Breast epithelium (tissue), 3 donors: ENCODE data around the gene ROBO3.

Source experiments
- POLR2A ChIP-seq: fragments of 450-650 bp; IDR thresholded peaks from one replicate; pipeline ENCODE4 v1.6.1; 2016; ENCODE audit warnings: antibody characterized with exemption, mild to moderate bottlenecking, moderate library complexity
- POLR2AphosphoS5 ChIP-seq, 3 donors: sonication (generic); formaldehyde crosslinking; IDR thresholded peaks; one replicate each; pipeline ENCODE4 v1.6.1; 2017; ENCODE audit warnings: antibody characterized with exemption in 3 of 3
- TF ChIP-seq, protein P1 (sequence below), 3 donors: fragments of 450-650 bp; IDR thresholded peaks; one replicate each; pipeline ENCODE4 v1.5.1; 2016 to 2017; ENCODE audit warnings: antibody characterized with exemption in 3 of 3, mild to moderate bottlenecking in 3 of 3, moderate library complexity in 3 of 3

DNA sequence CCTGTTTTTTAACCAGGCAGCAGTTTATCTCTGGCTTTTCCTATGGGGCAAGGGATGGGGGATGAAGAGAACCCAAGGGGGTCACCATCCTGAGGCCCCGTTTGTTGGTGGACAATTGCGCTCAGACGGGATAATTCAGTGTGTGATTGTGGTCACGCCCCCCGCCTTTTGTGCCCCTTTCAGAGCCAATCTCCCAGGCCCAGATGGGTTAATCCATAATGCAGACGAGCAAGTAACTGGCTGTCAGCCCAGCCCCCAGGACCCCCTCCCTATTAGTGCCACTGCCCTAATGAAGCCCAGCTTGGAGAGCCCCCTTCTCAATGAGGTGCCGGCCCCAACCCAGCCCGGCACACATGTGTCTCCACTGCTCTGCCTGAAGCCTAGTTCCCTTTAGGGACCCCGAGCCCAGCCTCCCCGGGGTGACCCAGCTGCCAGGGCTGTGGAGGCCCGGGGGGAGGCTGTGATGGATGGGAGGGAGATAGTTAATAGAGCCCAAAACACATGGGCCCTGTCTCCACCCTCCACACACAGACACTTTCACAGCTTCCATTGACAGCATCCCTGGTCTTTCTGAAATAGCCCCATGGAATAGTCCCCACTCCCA is 19.1 kb upstream of the ROBO3 start:
- TF ChIP-seq, protein P1, sequence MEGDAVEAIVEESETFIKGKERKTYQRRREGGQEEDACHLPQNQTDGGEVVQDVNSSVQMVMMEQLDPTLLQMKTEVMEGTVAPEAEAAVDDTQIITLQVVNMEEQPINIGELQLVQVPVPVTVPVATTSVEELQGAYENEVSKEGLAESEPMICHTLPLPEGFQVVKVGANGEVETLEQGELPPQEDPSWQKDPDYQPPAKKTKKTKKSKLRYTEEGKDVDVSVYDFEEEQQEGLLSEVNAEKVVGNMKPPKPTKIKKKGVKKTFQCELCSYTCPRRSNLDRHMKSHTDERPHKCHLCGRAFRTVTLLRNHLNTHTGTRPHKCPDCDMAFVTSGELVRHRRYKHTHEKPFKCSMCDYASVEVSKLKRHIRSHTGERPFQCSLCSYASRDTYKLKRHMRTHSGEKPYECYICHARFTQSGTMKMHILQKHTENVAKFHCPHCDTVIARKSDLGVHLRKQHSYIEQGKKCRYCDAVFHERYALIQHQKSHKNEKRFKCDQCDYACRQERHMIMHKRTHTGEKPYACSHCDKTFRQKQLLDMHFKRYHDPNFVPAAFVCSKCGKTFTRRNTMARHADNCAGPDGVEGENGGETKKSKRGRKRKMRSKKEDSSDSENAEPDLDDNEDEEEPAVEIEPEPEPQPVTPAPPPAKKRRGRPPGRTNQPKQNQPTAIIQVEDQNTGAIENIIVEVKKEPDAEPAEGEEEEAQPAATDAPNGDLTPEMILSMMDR (IDR thresholded peaks at IDR 0.05): no peak
- no peak for TF ChIP-seq POLR2AphosphoS5 (IDR thresholded peaks at IDR 0.05)
- no peak for TF ChIP-seq POLR2A
